Esophagus squamous epithelium (tissue), 4 donors: ENCODE results near the gene FALEC.

Experiments used
- POLR2A ChIP-seq, 4 donors: fragments of 450-650 bp; IDR thresholded peaks; one replicate each; pipeline ENCODE4 v1.6.1; 2017; ENCODE audit warnings: antibody characterized with exemption in 4 of 4, mild to moderate bottlenecking in 4 of 4, moderate library complexity in 3 of 4
- TF ChIP-seq, protein P1 (sequence below), 6 experiments: fragments of 450-650 bp in 4 of 6; fragments of 200-600 bp in 2 of 6; sonication (generic) in 2 of 6; IDR thresholded peaks; one replicate each; pipeline ENCODE4 v1.5.1; 2016 to 2019; ENCODE audit warnings: antibody characterized with exemption in 6 of 6, mild to moderate bottlenecking in 4 of 6, moderate library complexity in 4 of 6

DNA sequence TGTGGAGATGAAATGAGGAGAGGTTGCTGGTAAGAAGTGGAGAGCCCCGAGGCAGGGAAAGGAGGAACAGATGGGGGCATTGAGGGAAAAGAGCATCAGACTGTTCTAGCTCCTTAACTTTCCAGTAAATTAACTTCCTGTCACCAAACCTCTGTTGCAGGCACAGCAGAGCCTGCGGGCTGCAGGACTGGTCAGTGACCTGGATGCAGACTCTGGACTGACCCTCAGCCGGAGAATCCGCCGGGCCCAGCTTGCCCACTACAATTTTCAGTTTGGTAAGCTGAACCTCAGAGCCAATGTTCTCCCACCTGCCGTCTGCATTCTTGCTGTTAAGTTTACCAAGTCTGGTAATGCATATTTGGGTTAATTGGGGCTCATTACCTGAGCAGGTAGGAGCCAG lies 10.1 kb upstream of the FALEC start:
- TF ChIP-seq POLR2A (IDR thresholded peaks at IDR 0.05) = no peak
- TF ChIP-seq, protein P1, sequence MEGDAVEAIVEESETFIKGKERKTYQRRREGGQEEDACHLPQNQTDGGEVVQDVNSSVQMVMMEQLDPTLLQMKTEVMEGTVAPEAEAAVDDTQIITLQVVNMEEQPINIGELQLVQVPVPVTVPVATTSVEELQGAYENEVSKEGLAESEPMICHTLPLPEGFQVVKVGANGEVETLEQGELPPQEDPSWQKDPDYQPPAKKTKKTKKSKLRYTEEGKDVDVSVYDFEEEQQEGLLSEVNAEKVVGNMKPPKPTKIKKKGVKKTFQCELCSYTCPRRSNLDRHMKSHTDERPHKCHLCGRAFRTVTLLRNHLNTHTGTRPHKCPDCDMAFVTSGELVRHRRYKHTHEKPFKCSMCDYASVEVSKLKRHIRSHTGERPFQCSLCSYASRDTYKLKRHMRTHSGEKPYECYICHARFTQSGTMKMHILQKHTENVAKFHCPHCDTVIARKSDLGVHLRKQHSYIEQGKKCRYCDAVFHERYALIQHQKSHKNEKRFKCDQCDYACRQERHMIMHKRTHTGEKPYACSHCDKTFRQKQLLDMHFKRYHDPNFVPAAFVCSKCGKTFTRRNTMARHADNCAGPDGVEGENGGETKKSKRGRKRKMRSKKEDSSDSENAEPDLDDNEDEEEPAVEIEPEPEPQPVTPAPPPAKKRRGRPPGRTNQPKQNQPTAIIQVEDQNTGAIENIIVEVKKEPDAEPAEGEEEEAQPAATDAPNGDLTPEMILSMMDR (IDR thresholded peaks at IDR 0.05) = no peak
